GM21528 (cell line): ENCODE results near the gene PNLIPRP3.
"Not testable (repeated sequence)": the region's sequence is repeated elsewhere in the genome, so short reads cannot be mapped to it uniquely, and the experiment has no call there.

ENCODE experiments used
- ATAC-seq: cut with Tn5 transposase; IDR thresholded peaks from one replicate; pipeline ENCODE4 v1.9.1; 2021; ENCODE audit warnings: mild to moderate bottlenecking, moderate library complexity; ENCODE audit not compliant: unreplicated experiment, low FRiP score

Gene PNLIPRP3

GRCh38 chr10:116427671-116428070 is at the start of gene PNLIPRP3:
PNLIPRP3 (plus strand) TSS chr10:116427847; CDS start chr10:116428013, 166 bp downstream.
- ATAC-seq = no peak

DNA sequence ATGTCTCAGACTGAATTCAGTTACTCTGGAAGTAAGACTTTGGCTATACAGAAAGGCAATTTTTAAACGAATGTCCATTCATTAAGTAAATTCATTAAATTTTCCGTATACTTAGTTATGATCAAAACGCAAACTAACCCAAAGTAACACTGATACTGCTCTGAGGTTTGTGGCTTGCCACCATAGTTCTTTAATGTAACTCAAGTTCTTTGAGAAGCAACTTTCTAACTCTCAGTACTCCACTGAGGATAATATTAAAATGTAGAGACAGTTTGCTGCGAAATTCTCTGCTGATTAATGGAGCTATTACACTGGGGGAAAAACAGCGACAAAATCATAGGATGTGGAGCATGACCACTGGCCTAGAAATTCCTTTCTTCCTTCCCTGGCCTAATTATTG is 45.4 kb upstream of the PNLIPRP3 start:
- no peak for ATAC-seq

- no peak for ATAC-seq
Measured at GRCh38 chr10:116385311-116385710, 42.3 kb upstream of the PNLIPRP3 start.

DNA sequence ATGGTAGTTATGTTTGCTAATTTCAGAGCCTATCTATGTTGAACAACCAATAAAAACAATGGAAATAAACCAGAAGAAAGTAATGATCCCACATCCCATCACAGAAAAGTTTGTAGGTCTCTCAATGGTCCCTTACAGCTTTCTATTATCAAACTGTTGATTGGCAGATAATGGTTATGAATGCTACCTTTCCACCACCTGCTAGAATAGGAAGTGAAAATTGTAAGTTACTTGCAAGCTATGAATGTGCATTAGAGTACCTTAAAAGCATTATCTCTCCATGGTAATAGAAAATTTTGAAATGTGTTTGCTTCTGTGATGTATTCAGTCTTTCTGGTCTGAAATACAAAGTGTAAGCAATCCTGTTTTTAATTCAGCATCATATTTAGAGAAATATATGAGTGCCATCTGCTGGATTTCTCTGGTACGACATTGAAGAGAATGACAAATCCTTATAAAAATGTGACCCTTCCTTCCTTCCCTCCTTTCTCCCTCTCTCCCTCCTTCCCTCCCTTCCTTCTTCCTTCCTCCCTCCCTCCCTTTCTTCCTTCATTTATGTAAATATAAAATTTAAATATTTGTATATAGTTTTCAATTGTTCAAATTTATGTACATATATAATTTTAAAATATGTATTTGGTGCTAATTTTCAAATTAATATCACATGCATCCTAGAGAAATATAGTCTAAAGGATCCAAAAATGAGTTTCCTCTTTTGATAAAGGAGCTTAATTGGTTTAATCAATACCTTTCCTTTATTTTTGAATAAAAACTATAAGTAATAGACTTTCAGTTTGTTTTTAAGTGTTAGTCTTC is 41.4 kb upstream of the PNLIPRP3 start:
- ATAC-seq = no peak

GRCh38 chr10:116393246-116393831 is 34.3 kb upstream of the PNLIPRP3 start:
- not testable (repeated sequence) for ATAC-seq

GRCh38 chr10:116395223-116395985 is 32.2 kb upstream of the PNLIPRP3 start:
- ATAC-seq = no peak

- no peak for ATAC-seq
Measured at GRCh38 chr10:116398224-116398623, 29.4 kb upstream of the PNLIPRP3 start.

- ATAC-seq = no peak
Measured at GRCh38 chr10:116402858-116403257, 24.8 kb upstream of the PNLIPRP3 start.

DNA sequence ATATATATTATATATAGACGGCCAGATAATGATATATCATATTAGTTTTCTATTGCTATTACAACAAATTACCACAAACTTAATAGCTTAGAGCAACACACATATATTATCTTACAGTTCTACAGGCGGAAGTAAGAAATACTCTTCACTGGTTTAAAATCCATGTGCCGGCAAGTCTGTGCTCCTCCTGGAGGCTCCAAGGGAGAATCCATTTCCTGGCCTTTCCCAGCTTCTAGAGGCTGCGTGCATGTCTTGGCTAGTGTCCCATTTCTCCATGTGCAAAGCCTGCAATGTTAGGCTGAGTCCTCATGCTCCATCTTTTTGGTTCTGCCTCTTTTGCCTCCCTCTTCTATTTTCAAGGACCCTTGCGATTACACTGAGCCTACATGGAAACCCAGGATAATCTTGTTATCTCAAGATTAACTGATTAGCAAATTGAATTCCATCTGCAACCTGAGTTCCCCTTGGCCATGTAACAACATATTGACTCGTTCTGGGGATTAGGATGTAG is 23.9 kb upstream of the PNLIPRP3 start:
- ATAC-seq = no peak

GRCh38 chr10:116408719-116409118 is 18.9 kb upstream of the PNLIPRP3 start:
- no peak for ATAC-seq

GRCh38 chr10:116410351-116410750 is 17.3 kb upstream of the PNLIPRP3 start:
- no peak for ATAC-seq

GRCh38 chr10:116417821-116418220 is 9.8 kb upstream of the PNLIPRP3 start:
- no peak for ATAC-seq

- no peak for ATAC-seq
Measured at GRCh38 chr10:116418389-116418788, 9.3 kb upstream of the PNLIPRP3 start.

- no peak for ATAC-seq
Measured at GRCh38 chr10:116421815-116422214, 5.8 kb upstream of the PNLIPRP3 start.

- no peak for ATAC-seq
Measured at GRCh38 chr10:116429288-116429977, 1.8 kb downstream of the PNLIPRP3 start.

DNA sequence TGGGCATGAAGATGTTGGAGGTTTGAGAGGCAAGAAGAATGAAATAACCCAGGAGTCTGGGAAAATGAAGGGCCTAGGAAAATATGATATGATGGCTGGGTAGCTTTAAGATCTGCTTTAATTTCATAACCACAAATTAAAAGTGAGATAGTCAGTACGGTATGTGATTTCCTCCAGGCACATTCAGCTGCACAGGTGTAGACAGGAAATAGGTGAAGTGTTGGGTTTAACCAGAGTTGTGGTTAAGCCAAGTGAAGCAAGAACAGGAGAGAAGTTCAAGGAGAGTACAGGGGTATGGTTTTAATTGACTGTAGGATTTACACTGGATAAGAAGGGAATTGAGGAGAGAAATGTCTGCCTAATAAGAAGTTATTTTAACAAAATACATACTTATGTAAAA is 2.6 kb downstream of the PNLIPRP3 start:
- ATAC-seq = no peak

DNA sequence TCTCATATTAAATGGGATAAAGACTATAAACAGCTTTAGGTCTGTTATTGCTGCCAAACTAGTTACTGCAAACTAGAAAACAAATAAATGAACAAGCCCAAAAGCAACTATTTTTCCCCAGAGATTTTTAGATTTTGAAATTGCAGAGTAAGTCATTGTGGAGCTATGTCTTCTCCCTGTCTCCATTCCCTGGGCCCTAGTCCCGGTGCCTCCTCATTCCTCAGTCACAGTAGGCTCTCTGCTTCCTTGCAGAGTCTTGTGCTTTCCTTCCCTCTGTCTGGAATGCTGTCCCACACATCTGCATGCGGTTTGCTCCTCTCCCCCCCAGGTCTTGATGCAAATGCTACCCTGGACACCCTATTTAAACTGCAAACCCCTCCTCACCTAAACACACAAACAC is 4.0 kb downstream of the PNLIPRP3 start:
- ATAC-seq = no peak

- no peak for ATAC-seq
Measured at GRCh38 chr10:116437076-116437692, 9.5 kb downstream of the PNLIPRP3 start.

GRCh38 chr10:116440330-116441030 is 12.8 kb downstream of the PNLIPRP3 start:
- no peak for ATAC-seq
